Heart left ventricle (tissue), 13 donors: ENCODE data around the gene ZFR2.

Source experiments
- CTCF ChIP-seq, 12 donors: fragments of 200-600 bp; sonication (generic) in 4 of 12; IDR thresholded peaks; one replicate each; pipeline versions ENCODE4 v1.5.0 to v1.8.0; 2018 to 2022; ENCODE audit warnings: antibody characterized with exemption in 12 of 12, mild to moderate bottlenecking in 5 of 12
- POLR2A ChIP-seq, 2 donors: fragments of 450-650 bp; IDR thresholded peaks; one replicate each; pipeline ENCODE4 v1.6.1; 2017; ENCODE audit warnings: antibody characterized with exemption in 2 of 2, mild to moderate bottlenecking in 2 of 2, moderate library complexity in 2 of 2
- donor health status: ischemic (EF 13 %, LVEDD 7.1; RV severe dilation, severe dysfunction).
- donor health status: DM: no; HTN: yes; CAD: no.
- donor health status: DM: no; HTN: no; CAD: no.
- donor health status: ischemic (EF 25% LVEDD 6.9; RV normal size, moderate dysfunction).
- donor health status: ischemic (EF 25% LVEDD 5.7; RV mildly dilated, moderate dysfunction).
- donor health status: ischemic (EF 35%, LVEDD 5.7; RV mildly dilated, moderate dysfunction).
- donor health status: nonischemic (EF 11% LVEDD 7.7; RV severe dilation, severe dysfunction).
- donor health status: DM: yes; HTN: yes; CAD: no.
- donor health status: PGD.
- donor health status: ischemic (EF 29% LVEDD 5.4; RV normal size, mild dysfunction).
- donor health status: nonischemic (EF 23%, LVEDD 6.1; RV moderate dilation, normal function).

- no peak for TF ChIP-seq POLR2A (IDR thresholded peaks at IDR 0.05)
- TF ChIP-seq CTCF (IDR thresholded peaks at IDR 0.05) = no peak
Measured at GRCh38 chr19:3879656-3880055, 10.8 kb upstream of the ZFR2 start.
